Fibroblast of the aortic adventitia (primary cell): ENCODE measurements around the gene RUNX1. TPM values are rescaled to one million over a fixed set of nuclear protein-coding genes. Genes with fewer than 3 reads are reported as not detected.

Experiments
- DNase-seq: peaks from one replicate; pipeline ENCODE4 v3.0.0-alpha.2; 2010; ENCODE audit warnings: low read depth
- H3K4me3 ChIP-seq: 2 replicates; pipeline ENCODE4 v1.5.1; 2011; ENCODE audit warnings: low read depth, mild to moderate bottlenecking, control low read depth, low read length, moderate library complexity
- total RNA-seq: library from RNA; depleted of rRNA; stranded (reverse); fragments of >200 nt; gene quantifications from 2 replicates; pipeline ENCODE4 v1.2.3, GENCODE V29; 2012; ENCODE audit warnings: low replicate concordance
- TF ChIP-seq, protein P1 (sequence below): IDR thresholded peaks from 2 replicates; pipeline ENCODE4 v1.5.1; 2011; ENCODE audit warnings: mild to moderate bottlenecking, low read length, control low read depth, inconsistent platforms; ENCODE audit not compliant: insufficient read depth

The RUNX1 gene
- total RNA-seq, 1 donor = 28.0 TPM

DNA sequence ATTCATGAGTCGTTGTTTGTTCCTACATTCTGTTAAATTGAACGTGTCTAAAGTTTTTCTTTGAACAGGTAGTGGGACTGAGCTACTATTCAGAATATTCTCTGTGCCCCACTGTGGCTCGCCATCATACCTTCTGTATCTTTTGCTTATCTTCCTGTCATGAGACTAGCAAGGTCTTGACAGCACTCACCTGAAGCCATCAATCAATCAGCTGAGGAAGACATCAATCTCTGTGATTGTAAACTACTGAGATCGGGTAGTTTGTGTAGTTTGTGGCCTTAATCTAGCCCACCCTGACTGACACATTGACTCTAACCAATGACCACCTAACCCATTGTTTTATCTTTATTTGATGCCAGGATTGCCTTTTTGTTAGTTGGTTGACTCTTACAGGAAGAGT lies 17.7 kb upstream of the RUNX1 start:
- H3K4me3 ChIP-seq = no peak overlapping the region
- TF ChIP-seq, protein P1, sequence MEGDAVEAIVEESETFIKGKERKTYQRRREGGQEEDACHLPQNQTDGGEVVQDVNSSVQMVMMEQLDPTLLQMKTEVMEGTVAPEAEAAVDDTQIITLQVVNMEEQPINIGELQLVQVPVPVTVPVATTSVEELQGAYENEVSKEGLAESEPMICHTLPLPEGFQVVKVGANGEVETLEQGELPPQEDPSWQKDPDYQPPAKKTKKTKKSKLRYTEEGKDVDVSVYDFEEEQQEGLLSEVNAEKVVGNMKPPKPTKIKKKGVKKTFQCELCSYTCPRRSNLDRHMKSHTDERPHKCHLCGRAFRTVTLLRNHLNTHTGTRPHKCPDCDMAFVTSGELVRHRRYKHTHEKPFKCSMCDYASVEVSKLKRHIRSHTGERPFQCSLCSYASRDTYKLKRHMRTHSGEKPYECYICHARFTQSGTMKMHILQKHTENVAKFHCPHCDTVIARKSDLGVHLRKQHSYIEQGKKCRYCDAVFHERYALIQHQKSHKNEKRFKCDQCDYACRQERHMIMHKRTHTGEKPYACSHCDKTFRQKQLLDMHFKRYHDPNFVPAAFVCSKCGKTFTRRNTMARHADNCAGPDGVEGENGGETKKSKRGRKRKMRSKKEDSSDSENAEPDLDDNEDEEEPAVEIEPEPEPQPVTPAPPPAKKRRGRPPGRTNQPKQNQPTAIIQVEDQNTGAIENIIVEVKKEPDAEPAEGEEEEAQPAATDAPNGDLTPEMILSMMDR = no peak

DNA sequence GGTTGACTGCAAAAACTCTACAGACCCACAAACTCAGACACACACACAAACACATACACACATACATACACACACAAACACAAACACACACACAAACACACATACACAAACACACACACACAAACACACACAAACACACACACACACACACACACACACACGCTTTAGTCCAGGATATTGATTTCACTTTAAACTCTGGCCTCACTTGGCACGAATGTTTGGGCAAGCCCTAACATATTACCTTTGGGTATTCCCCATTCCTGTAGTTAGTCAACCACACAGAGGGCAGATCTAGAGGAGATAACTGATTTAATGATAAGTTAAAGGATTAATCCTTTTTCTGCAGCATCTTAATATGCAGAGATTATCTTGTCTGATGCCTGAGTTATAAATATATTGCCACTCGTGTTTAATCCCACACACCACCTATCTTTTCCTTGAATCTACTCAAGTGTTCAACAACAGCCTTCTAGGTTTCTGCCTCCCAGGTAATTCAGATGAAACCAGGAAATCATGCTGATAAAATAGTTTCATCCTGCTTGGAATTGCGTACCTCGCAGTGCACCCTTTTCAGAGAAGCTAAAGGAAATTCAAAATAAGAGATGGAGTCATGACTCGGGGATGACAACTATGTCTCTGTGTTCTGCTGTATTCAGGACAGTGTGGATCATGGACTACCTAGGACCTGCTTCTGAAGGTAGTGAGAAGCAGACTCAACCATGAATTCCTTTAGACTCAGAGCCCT lies 14.5 kb upstream of the RUNX1 start:
- H3K4me3 ChIP-seq = no peak overlapping the region
- TF ChIP-seq, protein P1 = no peak
- DNase-seq = no peak

More for the DNA sequence above, 17.7 kb upstream of the RUNX1 start:
- DNase-seq = no peak

DNA sequence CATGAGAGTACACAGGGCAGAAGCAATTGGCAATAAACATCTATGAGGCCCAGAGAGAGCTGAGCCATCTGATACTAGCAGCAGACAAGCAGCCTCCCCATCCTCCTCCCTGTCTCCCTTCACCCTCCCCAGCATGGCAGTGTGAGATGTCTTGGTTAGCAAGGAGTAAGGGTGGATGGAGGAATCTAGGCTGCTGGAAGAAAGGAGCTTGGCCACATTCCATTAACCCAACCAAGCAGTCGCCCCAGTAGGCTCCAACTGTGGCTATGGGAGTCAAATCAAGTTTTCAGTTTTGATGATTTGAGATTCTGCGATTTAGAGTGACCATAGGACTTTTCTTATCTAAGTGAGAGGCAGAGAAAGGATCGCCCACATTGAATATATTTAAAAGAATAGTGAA lies 12.9 kb upstream of the RUNX1 start:
- H3K4me3 ChIP-seq = no peak overlapping the region
- TF ChIP-seq, protein P1 = no peak
- no peak for DNase-seq

DNA sequence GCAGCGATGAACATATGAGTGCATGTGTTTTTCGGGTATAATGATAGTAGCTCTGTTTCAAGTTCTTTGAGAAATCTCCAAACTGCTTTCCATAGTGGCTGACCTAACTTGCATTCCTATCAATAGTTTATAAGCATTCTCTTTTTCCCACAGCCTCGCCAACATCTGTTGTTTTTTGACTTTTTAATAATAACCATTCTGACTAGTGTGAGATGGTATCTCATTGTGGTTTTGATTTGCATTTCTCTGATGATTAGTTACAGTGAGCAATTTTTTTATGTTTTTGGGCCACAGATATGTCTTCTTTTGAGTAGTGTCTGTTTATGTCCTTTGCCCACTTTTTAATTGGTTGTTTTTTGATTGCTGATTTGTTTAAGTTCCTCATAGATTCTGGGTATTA lies 10.6 kb upstream of the RUNX1 start:
- TF ChIP-seq, protein P1 = no peak
- no peak overlapping the region for H3K4me3 ChIP-seq
- DNase-seq = peak; percentile 11

DNA sequence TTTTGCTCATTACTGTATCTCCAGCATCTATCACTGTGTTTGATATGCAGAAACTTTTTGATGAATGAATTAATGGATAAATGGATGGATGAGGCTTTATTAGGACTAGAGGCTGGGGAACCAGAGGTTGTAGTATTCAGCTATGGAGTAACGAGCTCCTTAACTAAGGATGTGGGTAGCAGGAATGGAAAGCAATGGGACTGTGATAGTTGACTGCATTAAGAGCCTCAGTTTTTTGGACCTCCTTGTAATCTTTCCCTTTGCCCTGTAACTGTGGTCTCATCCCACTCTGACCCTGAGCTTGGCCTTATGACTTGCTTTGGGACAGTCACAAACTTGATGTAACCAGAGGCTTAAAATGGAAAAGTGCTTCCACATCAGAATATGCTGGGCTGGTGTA lies 9.0 kb upstream of the RUNX1 start:
- H3K4me3 ChIP-seq = no peak overlapping the region
- DNase-seq = no peak
- TF ChIP-seq, protein P1 = no peak

DNA sequence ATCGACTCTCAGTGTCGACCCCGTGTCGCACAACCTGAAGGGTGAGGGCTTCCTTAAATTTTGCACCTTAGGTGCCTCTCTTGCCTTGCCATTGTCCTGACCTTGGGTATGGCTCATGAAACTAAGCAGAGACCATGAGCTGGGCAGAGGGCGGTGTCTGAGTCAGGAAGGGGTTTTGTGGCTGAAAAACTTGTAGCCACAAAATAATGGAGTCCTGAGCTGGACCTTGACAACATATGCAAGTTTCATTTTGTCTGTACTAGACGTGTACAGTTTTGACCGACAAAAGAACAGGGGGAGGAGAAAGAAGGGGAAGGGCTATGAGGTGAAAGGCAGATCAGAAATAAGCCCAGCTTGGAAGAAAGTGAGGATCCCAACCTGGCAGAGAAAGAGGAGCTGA lies 8.3 kb upstream of the RUNX1 start:
- DNase-seq = no peak
- TF ChIP-seq, protein P1 = no peak
- H3K4me3 ChIP-seq = no peak overlapping the region
